ENCODE measurements around the gene RIMBP3B. TPM values are rescaled to one million over a fixed set of nuclear protein-coding genes. Genes with fewer than 3 reads are reported as not detected.

Gene RIMBP3B
- 0.30 TPM in 1 of 2 replicates, not detected in the other for total RNA-seq

GRCh38 chr22:21383701-21384467 lies at the start of gene RIMBP3B:
RIMBP3B (plus strand) TSS chr22:21383751; CDS start chr22:21383859, 108 bp downstream.

GRCh38 chr22:21417227-21417746 lies 33.7 kb downstream of the RIMBP3B start, which contains the start of gene HIC2:
HIC2 (plus strand) TSS chr22:21417371; CDS start chr22:21442832, 25,461 bp downstream.

Other genes starting within 250 kb of the RIMBP3B start
- gene HIC2, start 33.6 kb downstream of the RIMBP3B start, total RNA-seq = 1.7 and 2.1 TPM in 2 replicates
- 0.15 and 0.50 TPM in 2 replicates for gene TMEM191C, start 83.6 kb downstream of the RIMBP3B start, total RNA-seq
- 0.15 and 0.17 TPM in 2 replicates for gene RIMBP3C, start 167.7 kb downstream of the RIMBP3B start, total RNA-seq
- 68.3 and 71.9 TPM in 2 replicates for gene UBE2L3, start 184.0 kb downstream of the RIMBP3B start, total RNA-seq
- 52.0 and 57.8 TPM in 2 replicates for gene YDJC, start 246.3 kb downstream of the RIMBP3B start, total RNA-seq
- not detected in 2 replicates for gene CCDC116, start 249.0 kb downstream of the RIMBP3B start, total RNA-seq